ENCODE data around the gene SYCE3. TPM values are rescaled to one million over a fixed set of nuclear protein-coding genes. Genes with fewer than 3 reads are reported as not detected.

SYCE3 gene
- polyA plus RNA-seq, 1 of the 3 experiments (the other 2 are of a cell fraction): 3.6 TPM

DNA sequence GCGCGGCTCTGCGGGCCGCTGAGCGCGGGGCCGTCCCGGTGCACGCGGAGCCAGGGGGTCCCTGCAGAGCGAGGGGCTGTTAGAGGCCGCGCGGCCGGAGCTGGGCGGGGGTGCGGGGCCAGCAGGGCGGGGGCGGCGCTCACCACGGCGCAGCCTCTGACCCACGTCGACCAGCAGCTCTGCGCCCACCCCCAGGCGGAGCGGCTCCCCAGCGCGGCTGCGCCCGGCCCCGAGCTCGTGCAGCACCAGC is 36.9 kb downstream of the SYCE3 start:
- peaks cover 7 to 24% of the 10 kb centered on the region in 2 experiments; a peak in 2 of 4 replicates for H3K4me1 ChIP-seq (ENCODE audit: control insufficient read depth in 1 of 2, insufficient read depth in 2 of 2, low read depth in 1 of 2, low read length in 1 of 2)
- H3K4me2 ChIP-seq: peak overlapping the region; percentile 93
- peak overlapping the region; percentile 76 for H2AFZ ChIP-seq (ENCODE audit: low read depth)
- DNase-seq: no peak
- peaks cover 7 to 30% of the 10 kb centered on the region in 2 experiments for H3K36me3 ChIP-seq (replicated peaks in 1 of 2; ENCODE audit: control insufficient read depth in 1 of 2, insufficient read depth in 2 of 2, low read length in 1 of 2)
- H3K4me3 ChIP-seq (ENCODE audit: low read depth in 2 of 2, low read length in 1 of 2): peak overlapping the region; percentile 80 to 81
- H4K20me1 ChIP-seq (ENCODE audit: insufficient read depth): peaks cover 8% of the 10 kb centered on the region; the same call in 1 of the 2 replicates
- no peaks in the 10 kb centered on the region for H3K9me3 ChIP-seq
- H3K79me2 ChIP-seq (ENCODE audit: insufficient read depth): peaks cover 18% of the 10 kb centered on the region
- TF ChIP-seq YY1 (IDR thresholded peaks at IDR 0.05; ENCODE audit: low read depth): no peak
- 0 out of 2 replicates have a peak, but pooled peaks have one; percentile 11 for TF ChIP-seq NRF1 (IDR thresholded peaks at IDR 0.05; ENCODE audit: low read depth, low read length)
- TF ChIP-seq, protein P1, sequence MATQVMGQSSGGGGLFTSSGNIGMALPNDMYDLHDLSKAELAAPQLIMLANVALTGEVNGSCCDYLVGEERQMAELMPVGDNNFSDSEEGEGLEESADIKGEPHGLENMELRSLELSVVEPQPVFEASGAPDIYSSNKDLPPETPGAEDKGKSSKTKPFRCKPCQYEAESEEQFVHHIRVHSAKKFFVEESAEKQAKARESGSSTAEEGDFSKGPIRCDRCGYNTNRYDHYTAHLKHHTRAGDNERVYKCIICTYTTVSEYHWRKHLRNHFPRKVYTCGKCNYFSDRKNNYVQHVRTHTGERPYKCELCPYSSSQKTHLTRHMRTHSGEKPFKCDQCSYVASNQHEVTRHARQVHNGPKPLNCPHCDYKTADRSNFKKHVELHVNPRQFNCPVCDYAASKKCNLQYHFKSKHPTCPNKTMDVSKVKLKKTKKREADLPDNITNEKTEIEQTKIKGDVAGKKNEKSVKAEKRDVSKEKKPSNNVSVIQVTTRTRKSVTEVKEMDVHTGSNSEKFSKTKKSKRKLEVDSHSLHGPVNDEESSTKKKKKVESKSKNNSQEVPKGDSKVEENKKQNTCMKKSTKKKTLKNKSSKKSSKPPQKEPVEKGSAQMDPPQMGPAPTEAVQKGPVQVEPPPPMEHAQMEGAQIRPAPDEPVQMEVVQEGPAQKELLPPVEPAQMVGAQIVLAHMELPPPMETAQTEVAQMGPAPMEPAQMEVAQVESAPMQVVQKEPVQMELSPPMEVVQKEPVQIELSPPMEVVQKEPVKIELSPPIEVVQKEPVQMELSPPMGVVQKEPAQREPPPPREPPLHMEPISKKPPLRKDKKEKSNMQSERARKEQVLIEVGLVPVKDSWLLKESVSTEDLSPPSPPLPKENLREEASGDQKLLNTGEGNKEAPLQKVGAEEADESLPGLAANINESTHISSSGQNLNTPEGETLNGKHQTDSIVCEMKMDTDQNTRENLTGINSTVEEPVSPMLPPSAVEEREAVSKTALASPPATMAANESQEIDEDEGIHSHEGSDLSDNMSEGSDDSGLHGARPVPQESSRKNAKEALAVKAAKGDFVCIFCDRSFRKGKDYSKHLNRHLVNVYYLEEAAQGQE (IDR thresholded peaks at IDR 0.05; ENCODE audit: low read depth, low read length): no peak
- H3F3A ChIP-seq (replicated peaks; ENCODE audit: insufficient read depth): peaks cover 19% of the 10 kb centered on the region
- no peaks in the 10 kb centered on the region for H3K27me3 ChIP-seq (ENCODE audit: insufficient read depth)
- CTCF ChIA-PET: interaction anchor here (0.5 to 3.4 kb wide), 43 partner anchors 10 to 288 kb away, joined by 3 to 53 read pairs (median 4); partner anchors contain the start of genes CHKB, HDAC10, KLHDC7B and LMF2
- H3K27ac ChIP-seq (ENCODE audit: low read depth in 2 of 2, low read length in 1 of 2): peak overlapping the region; percentile 68 to 93
- no CpG with 5 or more reads among the region's 33 CpGs for WGBS (ENCODE audit: low lambda C conversion rate)
- H3K9ac ChIP-seq: peak overlapping the region; percentile 80
- POLR2A ChIA-PET: interaction anchor here (0.6 to 2.9 kb wide), 16 partner anchors 13 to 282 kb away, joined by 3 to 12 read pairs (median 5); partner anchors contain the start of genes ADM2, CHKB, KLHDC7B and LMF2
- no peaks in the 10 kb centered on the region for H3K9me2 ChIP-seq

DNA sequence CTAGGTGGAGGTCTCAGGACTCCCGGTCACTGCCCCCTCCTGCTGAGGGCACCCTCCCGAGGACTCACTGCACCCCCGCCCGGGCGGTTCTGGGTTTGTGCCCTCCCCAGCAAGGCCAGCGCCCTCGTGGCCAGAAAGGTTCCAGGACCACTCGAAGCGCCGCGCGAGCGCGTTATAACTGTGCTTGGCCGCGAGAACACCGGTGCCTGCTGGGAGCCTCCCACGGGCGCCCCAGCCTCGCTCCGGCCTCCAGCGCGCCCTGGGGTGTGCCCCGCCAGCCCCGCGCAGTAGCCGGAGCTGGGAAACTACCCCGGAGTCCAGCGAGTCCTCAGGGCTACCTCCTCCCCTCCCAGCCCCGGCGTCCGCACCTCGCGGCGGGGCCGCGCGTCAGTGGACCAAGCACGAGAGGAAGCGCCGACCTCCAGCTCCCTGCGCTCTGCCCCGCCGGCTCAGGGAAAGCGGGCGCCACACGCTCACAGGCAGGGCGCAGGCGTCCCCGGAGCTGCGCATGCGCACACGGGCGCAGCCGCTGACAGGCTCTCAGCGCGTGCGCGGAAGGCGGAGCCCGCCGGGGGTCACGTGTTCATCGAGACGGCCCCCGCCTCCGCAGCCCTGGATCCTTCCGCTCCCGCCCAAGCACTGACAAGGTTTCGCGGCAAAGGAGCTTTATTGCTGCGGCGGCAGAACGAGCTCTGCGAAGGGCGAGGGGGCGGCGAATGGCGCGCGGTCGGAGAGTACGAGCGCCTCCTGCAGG is 37.4 kb downstream of the SYCE3 start, which contains the start of gene SCO2:
Gene SCO2, minus strand, starts transcription at position 495 of the 754 bp plus-strand sequence. CDS start 1,187 bp downstream, outside the sequence.
- Histone ChIP-seq H3K9me3 (no peaks in the 10 kb centered on the region), H4K20me1 (ENCODE audit: insufficient read depth) (peaks cover 8% of the 10 kb centered on the region; the same call in 1 of the 2 replicates), H3F3A (replicated peaks; ENCODE audit: insufficient read depth) (peaks cover 19% of the 10 kb centered on the region), H3K27me3 (ENCODE audit: insufficient read depth) (no peaks in the 10 kb centered on the region), H3K9me2 (no peaks in the 10 kb centered on the region), H2AFZ (ENCODE audit: low read depth) (peak within 1 kb of the TSS; percentile 76), H3K4me1 (ENCODE audit: control insufficient read depth in 1 of 2, insufficient read depth in 2 of 2, low read depth in 1 of 2, low read length in 1 of 2) (peaks cover 7 to 24% of the 10 kb centered on the region in 2 experiments; a peak in 2 of 4 replicates), H3K4me3 (ENCODE audit: low read depth in 2 of 2, low read length in 1 of 2) (peak within 1 kb of the TSS; percentile 80 to 81), H3K4me2 (peak within 1 kb of the TSS; percentile 93), H3K79me2 (ENCODE audit: insufficient read depth) (peaks cover 18% of the 10 kb centered on the region), H3K27ac (ENCODE audit: low read depth in 2 of 2, low read length in 1 of 2) (peak within 1 kb of the TSS; percentile 68 to 93), H3K9ac (peak within 1 kb of the TSS; percentile 80), H3K36me3 (replicated peaks in 1 of 2; ENCODE audit: control insufficient read depth in 1 of 2, insufficient read depth in 2 of 2, low read length in 1 of 2) (peaks cover 7 to 30% of the 10 kb centered on the region in 2 experiments)
- ChIA-PET CTCF (interaction anchor here (0.5 to 3.4 kb wide), 44 partner anchors 9 to 288 kb away, joined by 3 to 53 read pairs (median 4); partner anchors contain the start of genes CHKB, HDAC10, KLHDC7B and LMF2), POLR2A (interaction anchor here (0.6 to 2.9 kb wide), 18 partner anchors 9 to 281 kb away, joined by 3 to 12 read pairs (median 5); partner anchors contain the start of genes ADM2, CHKB, KLHDC7B and LMF2)
- WGBS (ENCODE audit: low lambda C conversion rate): 0% methylated on average over 3 of the region's 84 CpGs
- peak; percentile 100 for DNase-seq
- TF ChIP-seq, protein P2, sequence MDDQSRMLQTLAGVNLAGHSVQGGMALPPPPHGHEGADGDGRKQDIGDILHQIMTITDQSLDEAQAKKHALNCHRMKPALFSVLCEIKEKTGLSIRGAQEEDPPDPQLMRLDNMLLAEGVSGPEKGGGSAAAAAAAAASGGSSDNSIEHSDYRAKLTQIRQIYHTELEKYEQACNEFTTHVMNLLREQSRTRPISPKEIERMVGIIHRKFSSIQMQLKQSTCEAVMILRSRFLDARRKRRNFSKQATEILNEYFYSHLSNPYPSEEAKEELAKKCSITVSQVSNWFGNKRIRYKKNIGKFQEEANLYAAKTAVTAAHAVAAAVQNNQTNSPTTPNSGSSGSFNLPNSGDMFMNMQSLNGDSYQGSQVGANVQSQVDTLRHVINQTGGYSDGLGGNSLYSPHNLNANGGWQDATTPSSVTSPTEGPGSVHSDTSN (IDR thresholded peaks at IDR 0.05): peak; percentile 45; the same call in 1 of the 2 replicates
- TF ChIP-seq SIN3A (IDR thresholded peaks at IDR 0.05; ENCODE audit: borderline replicate concordance, low read depth, low read length) (peak; percentile 71; the same call in 1 of the 2 replicates), RCOR1 (IDR thresholded peaks at IDR 0.05; ENCODE audit: low read length) (0 out of 2 replicates have a peak, but pooled peaks have one; percentile 26), GABPA (IDR thresholded peaks at IDR 0.05; ENCODE audit: low read depth) (0 out of 2 replicates have a peak, but pooled peaks have one; percentile 20), FOXM1 (IDR thresholded peaks at IDR 0.05; ENCODE audit: low read depth) (no peak), NRF1 (IDR thresholded peaks at IDR 0.05; ENCODE audit: low read depth, low read length) (peak; percentile 97), NFIC (IDR thresholded peaks at IDR 0.05; ENCODE audit: borderline replicate concordance) (no peak), RFX5 (IDR thresholded peaks at IDR 0.05; ENCODE audit: low read length) (no peak), TEAD4 (IDR thresholded peaks at IDR 0.05; ENCODE audit: borderline replicate concordance, insufficient read depth) (0 out of 2 replicates have a peak, but pooled peaks have one; percentile 5), ELF1 (IDR thresholded peaks at IDR 0.05) (no peak), EZH2phosphoT487 (IDR thresholded peaks at IDR 0.05; ENCODE audit: borderline replicate concordance, low read depth) (no peak)
- TF ChIP-seq, protein P3, sequence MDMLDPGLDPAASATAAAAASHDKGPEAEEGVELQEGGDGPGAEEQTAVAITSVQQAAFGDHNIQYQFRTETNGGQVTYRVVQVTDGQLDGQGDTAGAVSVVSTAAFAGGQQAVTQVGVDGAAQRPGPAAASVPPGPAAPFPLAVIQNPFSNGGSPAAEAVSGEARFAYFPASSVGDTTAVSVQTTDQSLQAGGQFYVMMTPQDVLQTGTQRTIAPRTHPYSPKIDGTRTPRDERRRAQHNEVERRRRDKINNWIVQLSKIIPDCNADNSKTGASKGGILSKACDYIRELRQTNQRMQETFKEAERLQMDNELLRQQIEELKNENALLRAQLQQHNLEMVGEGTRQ (IDR thresholded peaks at IDR 0.05; ENCODE audit: borderline replicate concordance, low read depth, low read length): peak; percentile 89
- TF ChIP-seq, protein P4, sequence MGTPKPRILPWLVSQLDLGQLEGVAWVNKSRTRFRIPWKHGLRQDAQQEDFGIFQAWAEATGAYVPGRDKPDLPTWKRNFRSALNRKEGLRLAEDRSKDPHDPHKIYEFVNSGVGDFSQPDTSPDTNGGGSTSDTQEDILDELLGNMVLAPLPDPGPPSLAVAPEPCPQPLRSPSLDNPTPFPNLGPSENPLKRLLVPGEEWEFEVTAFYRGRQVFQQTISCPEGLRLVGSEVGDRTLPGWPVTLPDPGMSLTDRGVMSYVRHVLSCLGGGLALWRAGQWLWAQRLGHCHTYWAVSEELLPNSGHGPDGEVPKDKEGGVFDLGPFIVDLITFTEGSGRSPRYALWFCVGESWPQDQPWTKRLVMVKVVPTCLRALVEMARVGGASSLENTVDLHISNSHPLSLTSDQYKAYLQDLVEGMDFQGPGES (IDR thresholded peaks at IDR 0.05; ENCODE audit: low read depth, low read length): no peak
- TF ChIP-seq, protein P5, sequence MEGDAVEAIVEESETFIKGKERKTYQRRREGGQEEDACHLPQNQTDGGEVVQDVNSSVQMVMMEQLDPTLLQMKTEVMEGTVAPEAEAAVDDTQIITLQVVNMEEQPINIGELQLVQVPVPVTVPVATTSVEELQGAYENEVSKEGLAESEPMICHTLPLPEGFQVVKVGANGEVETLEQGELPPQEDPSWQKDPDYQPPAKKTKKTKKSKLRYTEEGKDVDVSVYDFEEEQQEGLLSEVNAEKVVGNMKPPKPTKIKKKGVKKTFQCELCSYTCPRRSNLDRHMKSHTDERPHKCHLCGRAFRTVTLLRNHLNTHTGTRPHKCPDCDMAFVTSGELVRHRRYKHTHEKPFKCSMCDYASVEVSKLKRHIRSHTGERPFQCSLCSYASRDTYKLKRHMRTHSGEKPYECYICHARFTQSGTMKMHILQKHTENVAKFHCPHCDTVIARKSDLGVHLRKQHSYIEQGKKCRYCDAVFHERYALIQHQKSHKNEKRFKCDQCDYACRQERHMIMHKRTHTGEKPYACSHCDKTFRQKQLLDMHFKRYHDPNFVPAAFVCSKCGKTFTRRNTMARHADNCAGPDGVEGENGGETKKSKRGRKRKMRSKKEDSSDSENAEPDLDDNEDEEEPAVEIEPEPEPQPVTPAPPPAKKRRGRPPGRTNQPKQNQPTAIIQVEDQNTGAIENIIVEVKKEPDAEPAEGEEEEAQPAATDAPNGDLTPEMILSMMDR (IDR thresholded peaks at IDR 0.05): peak; percentile 50
